ENCODE data around the gene HLTF.
A peak's percentile ranks its signal among the peaks of the same experiment; 100 is the strongest.

The HLTF gene

GRCh38 chr3:148997623-148998022 lies 88.7 kb downstream of the HLTF start:
- Histone ChIP-seq H3K4me1 (ENCODE audit: control insufficient read depth in 2 of 2, insufficient read depth in 1 of 2, low read depth in 1 of 2, low read length in 2 of 2) (peaks cover 3 to 17% of the 10 kb centered on the region in 2 donors), H3K9ac (ENCODE audit: low read depth, low read length, poor library complexity) (no peak overlapping the region), H3K36me3 (replicated peaks in 1 of 2; ENCODE audit: control insufficient read depth in 2 of 2, insufficient read depth in 2 of 2, low read length in 2 of 2) (peaks cover 0 to 3% of the 10 kb centered on the region in 2 donors), H3K4me3 (ENCODE audit: low read length in 2 of 2) (no peak overlapping the region), H3K79me1 (ENCODE audit: low read depth, low read length) (no peaks in the 10 kb centered on the region), H2AFZ (ENCODE audit: low read length) (no peak overlapping the region), H3K27ac (replicated peaks; ENCODE audit: low read length) (no peak overlapping the region), H2BK120ac (ENCODE audit: low read depth, low read length) (no peak overlapping the region), H3K9me3 (replicated peaks in 1 of 2; ENCODE audit: control insufficient read depth in 2 of 2, insufficient read depth in 1 of 2, low read depth in 1 of 2, low read length in 2 of 2) (no peaks in the 10 kb centered on the region), H2BK5ac (ENCODE audit: low read length) (no peak overlapping the region), H2BK15ac (ENCODE audit: low read length) (no peak overlapping the region), H3K4ac (ENCODE audit: low read length) (no peak overlapping the region), H3K14ac (ENCODE audit: low read length) (no peak overlapping the region), H3K18ac (ENCODE audit: low read length) (no peak overlapping the region), H3K23ac (ENCODE audit: low read depth, low read length, poor library complexity) (no peak overlapping the region), H3K4me2 (ENCODE audit: insufficient read depth, low read length, poor library complexity, severe bottlenecking) (no peak overlapping the region), H3K27me3 (ENCODE audit: control insufficient read depth in 3 of 3, insufficient read depth in 3 of 3, low read depth in 1 of 3, low read length in 3 of 3) (no peaks in the 10 kb centered on the region), H4K91ac (ENCODE audit: low read depth, low read length, poor library complexity) (no peak overlapping the region), H2AK5ac (ENCODE audit: low read depth, low read length) (no peak overlapping the region), H4K8ac (ENCODE audit: low read depth, low read length) (no peak overlapping the region), H2BK12ac (ENCODE audit: low read length) (no peak overlapping the region)
- DNase-seq (ENCODE audit: low spot score): no peak
- WGBS, 2 donors (ENCODE audit: extremely low coverage in 2 of 2, insufficient read length in 2 of 2, insufficient replicate concordance in 1 of 2): no CpG with 5 or more reads among the region's 1 CpG

- Histone ChIP-seq H3K27ac (replicated peaks; ENCODE audit: low read length) (no peak overlapping the region), H3K79me1 (ENCODE audit: low read depth, low read length) (no peaks in the 10 kb centered on the region), H3K9me3 (replicated peaks in 1 of 2; ENCODE audit: control insufficient read depth in 2 of 2, insufficient read depth in 1 of 2, low read depth in 1 of 2, low read length in 2 of 2) (no peaks in the 10 kb centered on the region), H3K4ac (ENCODE audit: low read length) (no peak overlapping the region), H3K4me3 (ENCODE audit: low read length in 2 of 2) (peak overlapping the region in 1 of 2 donors; percentile 61), H2BK5ac (ENCODE audit: low read length) (no peak overlapping the region), H3K18ac (ENCODE audit: low read length) (no peak overlapping the region), H3K23ac (ENCODE audit: low read depth, low read length, poor library complexity) (no peak overlapping the region), H3K36me3 (replicated peaks in 1 of 2; ENCODE audit: control insufficient read depth in 2 of 2, insufficient read depth in 2 of 2, low read length in 2 of 2) (peaks cover 0 to 3% of the 10 kb centered on the region in 2 donors), H2BK15ac (ENCODE audit: low read length) (no peak overlapping the region), H3K9ac (ENCODE audit: low read depth, low read length, poor library complexity) (no peak overlapping the region), H4K8ac (ENCODE audit: low read depth, low read length) (no peak overlapping the region), H3K27me3 (ENCODE audit: control insufficient read depth in 3 of 3, insufficient read depth in 3 of 3, low read depth in 1 of 3, low read length in 3 of 3) (peaks cover 0 to 25% (median 3%) of the 10 kb centered on the region in 3 experiments), H3K14ac (ENCODE audit: low read length) (no peak overlapping the region), H3K4me2 (ENCODE audit: insufficient read depth, low read length, poor library complexity, severe bottlenecking) (no peak overlapping the region), H2BK120ac (ENCODE audit: low read depth, low read length) (no peak overlapping the region), H4K91ac (ENCODE audit: low read depth, low read length, poor library complexity) (no peak overlapping the region), H2BK12ac (ENCODE audit: low read length) (no peak overlapping the region), H3K4me1 (ENCODE audit: control insufficient read depth in 2 of 2, insufficient read depth in 1 of 2, low read depth in 1 of 2, low read length in 2 of 2) (peaks cover 0 to 4% of the 10 kb centered on the region in 2 donors), H2AFZ (ENCODE audit: low read length) (no peak overlapping the region), H2AK5ac (ENCODE audit: low read depth, low read length) (no peak overlapping the region)
- no CpG with 5 or more reads among the region's 10 CpGs for WGBS, 2 donors (ENCODE audit: extremely low coverage in 2 of 2, insufficient read length in 2 of 2, insufficient replicate concordance in 1 of 2)
- DNase-seq (ENCODE audit: low spot score): no peak
Measured at GRCh38 chr3:148992635-148993255, 93.6 kb downstream of the HLTF start.

- no peaks in the 10 kb centered on the region for H3K79me1 ChIP-seq (ENCODE audit: low read depth, low read length)
- H2BK120ac ChIP-seq (ENCODE audit: low read depth, low read length): no peak overlapping the region
- peak overlapping the region; percentile 81 for H3K4me2 ChIP-seq (ENCODE audit: insufficient read depth, low read length, poor library complexity, severe bottlenecking)
- H4K91ac ChIP-seq (ENCODE audit: low read depth, low read length, poor library complexity): no peak overlapping the region
- H3K27me3 ChIP-seq (ENCODE audit: control insufficient read depth in 3 of 3, insufficient read depth in 3 of 3, low read depth in 1 of 3, low read length in 3 of 3): peaks cover 0 to 25% (median 3%) of the 10 kb centered on the region in 3 experiments
- H2AK5ac ChIP-seq (ENCODE audit: low read depth, low read length): no peak overlapping the region
- no peak overlapping the region for H3K14ac ChIP-seq (ENCODE audit: low read length)
- H3K9ac ChIP-seq (ENCODE audit: low read depth, low read length, poor library complexity): peak overlapping the region; percentile 78
- H3K18ac ChIP-seq (ENCODE audit: low read length): peak overlapping the region; percentile 85
- H2BK5ac ChIP-seq (ENCODE audit: low read length): no peak overlapping the region
- H3K4ac ChIP-seq (ENCODE audit: low read length): no peak overlapping the region
- no peak overlapping the region for H2BK15ac ChIP-seq (ENCODE audit: low read length)
- H3K23ac ChIP-seq (ENCODE audit: low read depth, low read length, poor library complexity): peak overlapping the region; percentile 31
- peak overlapping the region; percentile 95 for H2AFZ ChIP-seq (ENCODE audit: low read length)
- H3K9me3 ChIP-seq (replicated peaks in 1 of 2; ENCODE audit: control insufficient read depth in 2 of 2, insufficient read depth in 1 of 2, low read depth in 1 of 2, low read length in 2 of 2): no peaks in the 10 kb centered on the region
- no peak overlapping the region for H2BK12ac ChIP-seq (ENCODE audit: low read length)
- DNase-seq (ENCODE audit: low spot score): peak; percentile 15
- H3K36me3 ChIP-seq (replicated peaks in 1 of 2; ENCODE audit: control insufficient read depth in 2 of 2, insufficient read depth in 2 of 2, low read length in 2 of 2): peaks cover 0 to under 1% of the 10 kb centered on the region in 2 donors
- no peak overlapping the region for H4K8ac ChIP-seq (ENCODE audit: low read depth, low read length)
- H3K4me3 ChIP-seq (ENCODE audit: low read length in 2 of 2): peak overlapping the region; percentile 61 to 94
- peaks cover 0 to 3% of the 10 kb centered on the region in 2 donors for H3K4me1 ChIP-seq (ENCODE audit: control insufficient read depth in 2 of 2, insufficient read depth in 1 of 2, low read depth in 1 of 2, low read length in 2 of 2)
- no peak overlapping the region for H3K27ac ChIP-seq (replicated peaks; ENCODE audit: low read length)
- WGBS, 2 donors (ENCODE audit: extremely low coverage in 2 of 2, insufficient read length in 2 of 2, insufficient replicate concordance in 1 of 2): no CpG with 5 or more reads among the region's 34 CpGs
Measured at GRCh38 chr3:148992027-148992634, 94.2 kb downstream of the HLTF start.

DNA sequence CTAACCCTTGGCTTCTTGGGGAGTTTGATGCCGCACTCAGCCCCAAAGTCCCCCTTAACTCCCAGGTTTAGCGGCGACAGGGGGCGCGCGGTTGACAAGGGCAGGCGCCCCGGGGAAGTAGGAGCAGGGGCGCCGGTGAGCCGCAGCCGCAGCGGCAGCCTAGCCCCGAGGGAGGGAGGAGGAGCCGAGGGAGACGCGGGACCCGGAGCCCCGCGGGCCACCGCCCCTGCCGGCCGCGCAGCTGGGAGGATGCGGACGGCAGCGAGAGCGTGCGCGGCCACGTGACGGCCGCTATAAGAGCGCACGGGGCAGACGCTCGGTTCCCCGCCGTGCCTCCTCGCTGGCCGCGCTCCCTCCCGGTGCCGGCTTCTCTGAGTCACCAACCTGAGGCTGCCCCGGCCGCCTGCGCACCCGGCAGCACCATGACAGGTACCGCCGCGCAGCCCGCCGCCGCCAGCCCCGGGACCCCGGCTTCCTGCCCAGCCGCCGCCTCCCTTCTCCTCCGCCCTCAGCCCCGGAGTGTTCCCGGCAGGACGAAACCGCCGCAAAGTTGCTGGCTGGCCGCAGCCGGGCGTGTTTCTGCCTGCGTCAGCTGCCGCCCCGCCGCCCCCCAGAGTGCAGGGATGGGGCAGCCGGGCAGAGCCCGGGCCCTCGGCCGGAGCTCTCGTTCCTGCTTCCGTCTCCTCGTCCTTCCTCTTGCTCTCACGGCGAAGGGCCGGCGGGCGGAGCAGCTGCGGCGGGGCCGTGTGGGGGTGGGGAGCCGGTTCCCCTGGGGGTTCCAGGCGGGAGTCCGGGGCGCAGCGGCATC lies 94.9 kb downstream of the HLTF start, which contains the start of gene GYG1:
GYG1 (plus strand) TSS at position 322 of the 808 bp plus-strand sequence; CDS start at position 423, 101 bp downstream.
- Histone ChIP-seq H4K91ac (ENCODE audit: low read depth, low read length, poor library complexity) (no peak within 1 kb of the TSS), H2BK15ac (ENCODE audit: low read length) (peak within 1 kb of the TSS; percentile 16), H3K4me2 (ENCODE audit: insufficient read depth, low read length, poor library complexity, severe bottlenecking) (peak within 1 kb of the TSS; percentile 81), H3K4me1 (ENCODE audit: control insufficient read depth in 2 of 2, insufficient read depth in 1 of 2, low read depth in 1 of 2, low read length in 2 of 2) (peaks cover 0 to under 1% of the 10 kb centered on the region in 2 donors), H2AK5ac (ENCODE audit: low read depth, low read length) (no peak within 1 kb of the TSS), H2BK120ac (ENCODE audit: low read depth, low read length) (no peak within 1 kb of the TSS), H2BK5ac (ENCODE audit: low read length) (no peak within 1 kb of the TSS), H3K4ac (ENCODE audit: low read length) (no peak within 1 kb of the TSS), H2AFZ (ENCODE audit: low read length) (peak within 1 kb of the TSS; percentile 95), H3K18ac (ENCODE audit: low read length) (peak within 1 kb of the TSS; percentile 85), H3K9me3 (replicated peaks in 1 of 2; ENCODE audit: control insufficient read depth in 2 of 2, insufficient read depth in 1 of 2, low read depth in 1 of 2, low read length in 2 of 2) (no peaks in the 10 kb centered on the region), H3K27ac (replicated peaks; ENCODE audit: low read length) (no peak within 1 kb of the TSS), H3K27me3 (ENCODE audit: control insufficient read depth in 3 of 3, insufficient read depth in 3 of 3, low read depth in 1 of 3, low read length in 3 of 3) (peaks cover 0 to 25% (median 3%) of the 10 kb centered on the region in 3 experiments), H3K4me3 (ENCODE audit: low read length in 2 of 2) (peak within 1 kb of the TSS; percentile 61 to 94), H3K9ac (ENCODE audit: low read depth, low read length, poor library complexity) (peak within 1 kb of the TSS; percentile 78), H2BK12ac (ENCODE audit: low read length) (no peak within 1 kb of the TSS), H4K8ac (ENCODE audit: low read depth, low read length) (no peak within 1 kb of the TSS), H3K23ac (ENCODE audit: low read depth, low read length, poor library complexity) (peak within 1 kb of the TSS; percentile 31), H3K36me3 (replicated peaks in 1 of 2; ENCODE audit: control insufficient read depth in 2 of 2, insufficient read depth in 2 of 2, low read length in 2 of 2) (no peaks in the 10 kb centered on the region), H3K14ac (ENCODE audit: low read length) (no peak within 1 kb of the TSS), H3K79me1 (ENCODE audit: low read depth, low read length) (no peaks in the 10 kb centered on the region)
- DNase-seq (ENCODE audit: low spot score): peak; percentile 70
- WGBS, 2 donors (ENCODE audit: extremely low coverage in 2 of 2, insufficient read length in 2 of 2, insufficient replicate concordance in 1 of 2): no CpG with 5 or more reads among the region's 91 CpGs

Data from neuronal stem cell (in vitro differentiated cells).